ENCODE data around the gene SVIL. TPM values are rescaled to one million over a fixed set of nuclear protein-coding genes. Genes with fewer than 3 reads are reported as not detected.

Gene SVIL
- total RNA-seq, 1 experiment from 2014 or later, result 166 TPM

- ChIA-PET CTCF (interaction anchor here (0.6 to 0.7 kb wide), 2 partner anchors 213 to 280 kb away, joined by 3 to 4 read pairs; no protein-coding TSS in a partner anchor), POLR2A (ENCODE audit: unreplicated experiment) (no interaction called here)
- Histone ChIP-seq H3K27ac (no peak overlapping the region), H4K20me1 (ENCODE audit: insufficient read depth) (no peaks in the 10 kb centered on the region), H3K4me2 (no peak overlapping the region), H3K79me2 (ENCODE audit: low read depth) (no peaks in the 10 kb centered on the region), H3K27me3 (ENCODE audit: insufficient read depth, low read depth) (no peaks in the 10 kb centered on the region), H3K4me3 (no peak overlapping the region), H2AFZ (no peak overlapping the region), H3K4me1 (replicated peaks; ENCODE audit: insufficient read depth) (no peaks in the 10 kb centered on the region), H3F3A (ENCODE audit: insufficient read depth, low read depth) (no peaks in the 10 kb centered on the region), H3K9me3 (ENCODE audit: insufficient read depth, low read depth) (no peaks in the 10 kb centered on the region), H3K36me3 (ENCODE audit: low read depth) (no peaks in the 10 kb centered on the region), H3K9me2 (ENCODE audit: insufficient read depth) (no peaks in the 10 kb centered on the region)
- intact Hi-C loops (cut with micrococcal nuclease; ENCODE audit: unreplicated experiment), result no loop called here
- no TSS peak for BruUV-seq (replicated peaks)
- TF ChIP-seq EZH2 (IDR thresholded peaks at IDR 0.05; ENCODE audit: low read depth) (no peak), CTCF (conservative IDR thresholded peaks at IDR 0.05) (no peak)
- no peak for DNase-seq
These were observed 182.2 kb downstream of the SVIL start for GRCh38 chr10:29452546-29452945.

- intact Hi-C loops (cut with micrococcal nuclease; ENCODE audit: unreplicated experiment), result no loop called here
- POLR2A ChIA-PET (ENCODE audit: unreplicated experiment), result no interaction called here
These were observed 182.8 kb downstream of the SVIL start for GRCh38 chr10:29451946-29452345.

GRCh38 chr10:29450405-29450804 lies 184.4 kb downstream of the SVIL start:
- intact Hi-C loops (cut with micrococcal nuclease; ENCODE audit: unreplicated experiment), result no loop called here
- Histone ChIP-seq H2AFZ (no peak overlapping the region), H3K4me1 (replicated peaks; ENCODE audit: insufficient read depth) (no peaks in the 10 kb centered on the region), H3K27me3 (ENCODE audit: insufficient read depth, low read depth) (no peaks in the 10 kb centered on the region), H3K27ac (no peak overlapping the region), H3K36me3 (ENCODE audit: low read depth) (no peaks in the 10 kb centered on the region), H3F3A (ENCODE audit: insufficient read depth, low read depth) (no peaks in the 10 kb centered on the region), H3K4me3 (no peak overlapping the region), H3K9me3 (ENCODE audit: insufficient read depth, low read depth) (no peaks in the 10 kb centered on the region), H3K4me2 (no peak overlapping the region), H3K9me2 (ENCODE audit: insufficient read depth) (no peaks in the 10 kb centered on the region), H4K20me1 (ENCODE audit: insufficient read depth) (no peaks in the 10 kb centered on the region), H3K79me2 (ENCODE audit: low read depth) (no peaks in the 10 kb centered on the region)
- ChIA-PET POLR2A (ENCODE audit: unreplicated experiment) (interaction anchor here (0.6 kb wide), 1 partner anchor 65 kb away, joined by 12 read pairs; no protein-coding TSS in a partner anchor), CTCF (no interaction called here)
- DNase-seq, result no peak
- BruUV-seq (replicated peaks), result no TSS peak
- TF ChIP-seq EZH2 (IDR thresholded peaks at IDR 0.05; ENCODE audit: low read depth), result no peak
- no peak for TF ChIP-seq CTCF (conservative IDR thresholded peaks at IDR 0.05)

More at GRCh38 chr10:29451946-29452345, 182.8 kb downstream of the SVIL start:
- no peak for TF ChIP-seq CTCF (conservative IDR thresholded peaks at IDR 0.05)
- no peak for TF ChIP-seq EZH2 (IDR thresholded peaks at IDR 0.05; ENCODE audit: low read depth)
- H4K20me1 ChIP-seq (ENCODE audit: insufficient read depth), result no peaks in the 10 kb centered on the region
- no peaks in the 10 kb centered on the region for H3K36me3 ChIP-seq (ENCODE audit: low read depth)
- H3K79me2 ChIP-seq (ENCODE audit: low read depth), result no peaks in the 10 kb centered on the region
- no peak overlapping the region for H3K4me3 ChIP-seq
- no peak for DNase-seq
- CTCF ChIA-PET, result interaction anchor here (0.7 kb wide), 1 partner anchor 280 kb away, joined by 4 read pairs; no protein-coding TSS in a partner anchor
- H3K27me3 ChIP-seq (ENCODE audit: insufficient read depth, low read depth), result no peaks in the 10 kb centered on the region
- no peak overlapping the region for H3K4me2 ChIP-seq
- no peak overlapping the region for H3K27ac ChIP-seq
- H3K9me3 ChIP-seq (ENCODE audit: insufficient read depth, low read depth), result no peaks in the 10 kb centered on the region
- H3K9me2 ChIP-seq (ENCODE audit: insufficient read depth), result no peaks in the 10 kb centered on the region
- H2AFZ ChIP-seq, result no peak overlapping the region
- no TSS peak for BruUV-seq (replicated peaks)
- H3K4me1 ChIP-seq (replicated peaks; ENCODE audit: insufficient read depth), result no peaks in the 10 kb centered on the region
- no peaks in the 10 kb centered on the region for H3F3A ChIP-seq (ENCODE audit: insufficient read depth, low read depth)
